Measurements from ENCODE around the gene ADAMTS7.
"Not testable (repeated sequence)": the region's sequence is repeated elsewhere in the genome, so short reads cannot be mapped to it uniquely, and the experiment has no call there.

- not testable (repeated sequence) for TF ChIP-seq CTCF (IDR thresholded peaks at IDR 0.05; ENCODE audit: extremely low read depth in 1 of 2, insufficient read depth in 1 of 2, low read depth in 1 of 2, low read length in 2 of 2); EZH2 (IDR thresholded peaks at IDR 0.05; ENCODE audit: borderline replicate concordance, low read depth, low read length, severe bottlenecking); MAX (IDR thresholded peaks at IDR 0.05; ENCODE audit: insufficient read depth, insufficient read length); MYC (IDR thresholded peaks at IDR 0.05; ENCODE audit: low read depth, low read length); POLR2AphosphoS5 (IDR thresholded peaks at IDR 0.05; ENCODE audit: insufficient read depth, low read depth, low read length); POLR2A (IDR thresholded peaks at IDR 0.05; ENCODE audit: low read depth, low read length); FOS (IDR thresholded peaks at IDR 0.05; ENCODE audit: borderline replicate concordance, insufficient read depth, low read length); JUN (IDR thresholded peaks at IDR 0.05; ENCODE audit: borderline replicate concordance, insufficient read depth, insufficient read length, low read depth); GATA2 (IDR thresholded peaks at IDR 0.05; ENCODE audit: insufficient read depth, insufficient read length, low read depth, low read length)
These were observed 57.3 kb downstream of the ADAMTS7 start for GRCh38 chr15:78753751-78754535.

Measured in endothelial cell of umbilical vein (primary cell).